Psoas muscle (tissue), 8 donors: Measurements from ENCODE around the gene EPHA4. TPM values are rescaled to one million over a fixed set of nuclear protein-coding genes. Genes with fewer than 3 reads are reported as not detected.

ENCODE experiments used
- ATAC-seq, 4 donors: fragments of 200-7000 bp; cut with Tn5 transposase; one replicate each; pipeline ENCODE4 v1.9.1; 2020; ENCODE audit warnings: moderate library complexity in 3 of 4, mild to moderate bottlenecking in 2 of 4
- DNase-seq, 2 donors: peaks; one replicate each; pipeline ENCODE4 v3.0.0-alpha.2; 2020
- H3K27ac ChIP-seq: fragments of 200-600 bp; one replicate; pipeline ENCODE4 v1.8.0; 2022
- H3K27me3 ChIP-seq, 3 donors: fragments of 200-600 bp in 1 of 3; one replicate each; pipeline versions ENCODE4 v1.6.1 to v1.8.0; 2013 to 2022; ENCODE audit warnings: low read length in 2 of 3, mild to moderate bottlenecking in 2 of 3, moderate library complexity in 1 of 3; ENCODE audit not compliant: insufficient read depth in 3 of 3
- H3K36me3 ChIP-seq, 2 donors: fragments of 200-600 bp in 1 of 2; one replicate each; pipeline versions ENCODE4 v1.6.1 to v1.8.0; 2013 to 2022; ENCODE audit warnings: low read depth in 1 of 2, mild to moderate bottlenecking in 1 of 2, moderate library complexity in 1 of 2; ENCODE audit not compliant: insufficient read depth in 1 of 2
- H3K4me1 ChIP-seq: fragments of 200-600 bp; one replicate; pipeline ENCODE4 v1.8.0; 2022
- H3K4me3 ChIP-seq: fragments of 200-600 bp; one replicate; pipeline ENCODE4 v1.8.0; 2022; ENCODE audit warnings: mild to moderate bottlenecking
- H3K9me3 ChIP-seq: fragments of 200-600 bp; one replicate; pipeline ENCODE4 v1.8.0; 2022
- CTCF ChIP-seq: fragments of 200-600 bp; IDR thresholded peaks from one replicate; pipeline ENCODE4 v1.8.0; 2022; ENCODE audit warnings: antibody characterized with exemption
- WGBS, 3 donors: extraction: QIAGEN DNeasy Blood & Tissue Kit; methylation state at CpG; one replicate each; pipeline versions ENCODE4 v1.1.6 to v1.1.7; 2013; 5-methylcytosine and 5-hydroxymethylcytosine counted together
- intact Hi-C, 2 donors: fragments of 100-400 bp; cut with DNase I; formaldehyde crosslinking; loops; one replicate each; pipeline versions ENCODE4 v1.11.0 to v1.14.2; 2022
- polyA plus RNA-seq, 3 donors: library from polyadenylated mRNA; stranded (reverse); fragments of 200-250 nt; gene quantifications; one replicate each; pipeline ENCODE4 v1.2.3, GENCODE V29; 2013
- total RNA-seq, 4 donors: library from RNA; stranded (reverse); fragmentation: NEBNext Ultra II Directional in 2 of 4; extraction: Animal tissue kit (Norgen Biotek cat#: 25700) in 2 of 4; gene quantifications; one replicate each; pipeline versions ENCODE4 v1.2.1 to v1.2.4, GENCODE V29; 2021 to 2023
- donor health status: healthy with polysubstance abuse.
- donor health status: DM: no; HTN: no; CAD: no; lungs with moderate emphysema.
- donor health status: Bipolar disorder and iron deficiency.
- donor health status: healthy.
- donor health status: DM: yes; HTN: yes; CAD: no.
- donor health status: DM: no; HTN: no; CAD: no.
- donor health status: DM: no; HTN: no; CAD: no.
- donor health status: DM: yes; HTN: yes; CAD: no.

The EPHA4 gene
- total and polyA plus RNA-seq, 7 donors = 0.76 to 6.3 (median 3.8) TPM

- intact Hi-C loops = no loop called here
- Histone ChIP-seq H3K4me3 (no peak overlapping the region), H3K9me3 (no peaks in the 10 kb centered on the region), H3K27me3 (no peaks in the 10 kb centered on the region), H3K36me3 (no peaks in the 10 kb centered on the region), H3K4me1 (no peaks in the 10 kb centered on the region), H3K27ac (no peak overlapping the region)
- 88 to 92% (median 91%) methylated on average over 2 of the region's 2 CpGs for WGBS, 3 donors
- TF ChIP-seq CTCF = no peak
- ATAC-seq (no peak), DNase-seq (no peak)
Observed at GRCh38 chr2:221464971-221465370, 107.1 kb downstream of the EPHA4 start.

GRCh38 chr2:221463241-221463896, 108.7 kb downstream of the EPHA4 start:
- TF ChIP-seq CTCF = no peak
- no peak for DNase-seq
- 75 to 83% (median 80%) methylated on average over 3 of the region's 3 CpGs for WGBS, 3 donors
- intact Hi-C loops = no loop called here
- no peak for ATAC-seq
- no peaks in the 10 kb centered on the region for H3K27me3 ChIP-seq
- no peaks in the 10 kb centered on the region for H3K4me1 ChIP-seq
- no peak overlapping the region for H3K4me3 ChIP-seq
- H3K27ac ChIP-seq = no peak overlapping the region
- no peaks in the 10 kb centered on the region for H3K9me3 ChIP-seq
- H3K36me3 ChIP-seq = no peaks in the 10 kb centered on the region

- no peak for TF ChIP-seq CTCF
- H3K4me3 ChIP-seq = no peak overlapping the region
- H3K36me3 ChIP-seq = no peaks in the 10 kb centered on the region
- no peaks in the 10 kb centered on the region for H3K27me3 ChIP-seq
- H3K9me3 ChIP-seq = no peaks in the 10 kb centered on the region
- no peak overlapping the region for H3K27ac ChIP-seq
- ATAC-seq (no peak), DNase-seq (no peak)
- WGBS, 3 donors = 88 to 95% (median 95%) methylated on average over 1 of the region's 1 CpG
- intact Hi-C loops = no loop called here
- no peaks in the 10 kb centered on the region for H3K4me1 ChIP-seq
Observed at GRCh38 chr2:221461901-221462300, 110.2 kb downstream of the EPHA4 start.

- DNase-seq (no peak), ATAC-seq (no peak)
- WGBS, 3 donors = 66 to 90% (median 66%) methylated on average over 2 of the region's 2 CpGs
- H3K36me3 ChIP-seq = peaks cover 0 to 7% of the 10 kb centered on the region in 2 donors
- H3K27me3 ChIP-seq = no peaks in the 10 kb centered on the region
- H3K4me1 ChIP-seq = no peaks in the 10 kb centered on the region
- intact Hi-C loops = no loop called here
- H3K27ac ChIP-seq = no peak overlapping the region
- no peaks in the 10 kb centered on the region for H3K9me3 ChIP-seq
- H3K4me3 ChIP-seq = no peak overlapping the region
- TF ChIP-seq CTCF = no peak
Observed at GRCh38 chr2:221460136-221460535, 112.0 kb downstream of the EPHA4 start.

- H3K4me1 ChIP-seq = no peaks in the 10 kb centered on the region
- WGBS, 3 donors = 90 to 94% (median 91%) methylated on average over 5 of the region's 5 CpGs
- H3K9me3 ChIP-seq = no peaks in the 10 kb centered on the region
- intact Hi-C loops = no loop called here
- no peaks in the 10 kb centered on the region for H3K27me3 ChIP-seq
- no peak for TF ChIP-seq CTCF
- ATAC-seq (no peak), DNase-seq (no peak)
- peaks cover 0 to 14% of the 10 kb centered on the region in 2 donors for H3K36me3 ChIP-seq
- H3K27ac ChIP-seq = no peak overlapping the region
- H3K4me3 ChIP-seq = no peak overlapping the region
Observed at GRCh38 chr2:221458578-221458977, 113.5 kb downstream of the EPHA4 start.
